H9 (cell line): ENCODE results near the gene POLDIP3. TPM values are rescaled to one million over a fixed set of nuclear protein-coding genes. Genes with fewer than 3 reads are reported as not detected.

ENCODE experiments used
- DNase-seq: peaks from one replicate; pipeline ENCODE4 v3.0.0-alpha.2; 2017
- H2AFZ ChIP-seq: one replicate; pipeline ENCODE4 v1.6.1; 2013; ENCODE audit warnings: mild to moderate bottlenecking, low read length, control low read depth, moderate library complexity
- H2AK5ac ChIP-seq: 2 replicates; pipeline ENCODE4 v1.6.1; 2013; ENCODE audit warnings: low read length, control low read depth, mixed read lengths; ENCODE audit not compliant: insufficient read length
- H2BK120ac ChIP-seq: one replicate; pipeline ENCODE4 v1.6.1; 2013; ENCODE audit warnings: low read depth, mild to moderate bottlenecking, low read length, control low read depth, inconsistent platforms; ENCODE audit not compliant: poor library complexity, severe bottlenecking
- H2BK12ac ChIP-seq: 2 replicates; pipeline ENCODE4 v1.6.1; 2013; ENCODE audit warnings: low read length, control low read depth, mixed read lengths, low read depth; ENCODE audit not compliant: insufficient read length
- H2BK15ac ChIP-seq: 2 replicates; pipeline ENCODE4 v1.6.1; 2013; ENCODE audit warnings: low read depth, low read length, control low read depth
- H2BK20ac ChIP-seq: one replicate; pipeline ENCODE4 v1.6.1; 2013; ENCODE audit warnings: low read depth, mild to moderate bottlenecking, low read length, control low read depth, inconsistent platforms; ENCODE audit not compliant: poor library complexity, severe bottlenecking
- H2BK5ac ChIP-seq: 2 replicates; pipeline ENCODE4 v1.6.1; 2013; ENCODE audit warnings: low read length, control low read depth, mixed read lengths; ENCODE audit not compliant: insufficient read length
- H3K14ac ChIP-seq: 2 replicates; pipeline ENCODE4 v1.6.1; 2013; ENCODE audit warnings: low read length, control low read depth; ENCODE audit not compliant: insufficient read depth
- H3K18ac ChIP-seq: 2 replicates; pipeline ENCODE4 v1.6.1; 2013; ENCODE audit warnings: low read depth, mild to moderate bottlenecking, mixed read lengths, low read length, control low read depth; ENCODE audit not compliant: insufficient read length
- H3K23ac ChIP-seq: 2 replicates; pipeline ENCODE4 v1.6.1; 2013; ENCODE audit warnings: low read length, control low read depth, mixed read lengths, low read depth; ENCODE audit not compliant: insufficient read length
- H3K23me2 ChIP-seq: 2 replicates; pipeline ENCODE4 v1.6.1; 2013; ENCODE audit warnings: low read depth, mild to moderate bottlenecking, mixed read lengths, low read length, control low read depth; ENCODE audit not compliant: insufficient read length, poor library complexity, severe bottlenecking
- H3K27ac ChIP-seq: 2 replicates; pipeline ENCODE4 v1.5.1; 2013; ENCODE audit warnings: low read length, control low read depth, mixed read lengths, low read depth; ENCODE audit not compliant: insufficient read length
- H3K27me3 ChIP-seq: 2 replicates; pipeline ENCODE4 v1.6.1; 2013; ENCODE audit warnings: low read length, control low read depth, inconsistent platforms; ENCODE audit not compliant: insufficient read depth
- H3K4ac ChIP-seq: 2 replicates; pipeline ENCODE4 v1.6.1; 2013; ENCODE audit warnings: low read depth, mild to moderate bottlenecking, control low read depth, inconsistent platforms, low read length, moderate library complexity
- H3K4me1 ChIP-seq: 2 replicates; pipeline ENCODE4 v1.6.1; 2013; ENCODE audit warnings: low read length, control low read depth, inconsistent platforms; ENCODE audit not compliant: insufficient read depth
- H3K4me2 ChIP-seq: 2 replicates; pipeline ENCODE4 v1.6.1; 2013; ENCODE audit warnings: low read length, control low read depth, mixed read lengths; ENCODE audit not compliant: insufficient read length, insufficient read depth
- H3K56ac ChIP-seq: 2 replicates; pipeline ENCODE4 v1.6.1; 2013; ENCODE audit warnings: low read depth, mild to moderate bottlenecking, mixed read lengths, low read length, control low read depth; ENCODE audit not compliant: insufficient read length
- H3K79me1 ChIP-seq: 2 replicates; pipeline ENCODE4 v1.6.1; 2013; ENCODE audit warnings: low read depth, mild to moderate bottlenecking, moderate library complexity, low read length, control low read depth, inconsistent platforms; ENCODE audit not compliant: insufficient read depth, poor library complexity, severe bottlenecking
- H3K79me2 ChIP-seq: 2 replicates; pipeline ENCODE4 v1.6.1; 2013; ENCODE audit warnings: low read length, control low read depth, inconsistent platforms; ENCODE audit not compliant: insufficient read depth
- H3K9ac ChIP-seq: 2 replicates; pipeline ENCODE4 v1.6.1; 2013; ENCODE audit warnings: low read length, control low read depth, mixed read lengths; ENCODE audit not compliant: insufficient read length; ENCODE audit errors: extremely low read depth
- H3K9me3 ChIP-seq: one replicate; pipeline ENCODE4 v1.6.1; 2013; ENCODE audit warnings: low read depth, low read length, inconsistent platforms; ENCODE audit not compliant: control insufficient read depth
- H3T11ph ChIP-seq: one replicate; pipeline ENCODE4 v1.6.1; 2013; ENCODE audit warnings: mild to moderate bottlenecking, low read length, control low read depth, inconsistent platforms
- H4K20me1 ChIP-seq: one replicate; pipeline ENCODE4 v1.6.1; 2013; ENCODE audit not compliant: control insufficient read depth, insufficient read length, insufficient read depth
- H4K5ac ChIP-seq: 2 replicates; pipeline ENCODE4 v1.6.1; 2013; ENCODE audit warnings: low read depth, mild to moderate bottlenecking, mixed read lengths, low read length, control low read depth; ENCODE audit not compliant: insufficient read length
- H4K8ac ChIP-seq: replicated peaks from 2 replicates; pipeline ENCODE4 v1.6.1; 2013; ENCODE audit warnings: low read length, control low read depth, mixed read lengths, low read depth; ENCODE audit not compliant: insufficient read length
- H4K91ac ChIP-seq: 2 replicates; pipeline ENCODE4 v1.6.1; 2013; ENCODE audit warnings: low read depth, mild to moderate bottlenecking, moderate library complexity, mixed read lengths, low read length, control low read depth; ENCODE audit not compliant: insufficient read length
- H3K27ac Mint-ChIP-seq, 3 experiments: 2 replicates in 2 of 3; 3 replicates in 1 of 3; pipeline ENCODE4 v1.8.0; 2020 to 2021; ENCODE audit warnings: mixed read lengths in 3 of 3, mild to moderate bottlenecking in 1 of 3, moderate library complexity in 1 of 3
- H3K27me3 Mint-ChIP-seq: 2 replicates; pipeline ENCODE4 v1.8.0; 2021; ENCODE audit warnings: low read depth, mild to moderate bottlenecking, moderate library complexity, mixed read lengths
- H3K36me3 Mint-ChIP-seq, 3 experiments: 2 replicates in 2 of 3; 3 replicates in 1 of 3; pipeline ENCODE4 v1.8.0; 2020 to 2021; ENCODE audit warnings: low read depth in 3 of 3, mixed read lengths in 3 of 3; ENCODE audit not compliant: insufficient read depth in 1 of 3
- H3K4me1 Mint-ChIP-seq, 2 experiments: 2 replicates each; pipeline ENCODE4 v1.8.0; 2020; ENCODE audit warnings: mixed read lengths in 2 of 2
- H3K4me3 Mint-ChIP-seq, 2 experiments: 2 replicates in 1 of 2; 3 replicates in 1 of 2; pipeline ENCODE4 v1.8.0; 2020 to 2021; ENCODE audit warnings: mild to moderate bottlenecking in 2 of 2, mixed read lengths in 2 of 2, moderate library complexity in 1 of 2
- H3K9me3 Mint-ChIP-seq, 2 experiments: 2 replicates in 1 of 2; 3 replicates in 1 of 2; pipeline ENCODE4 v1.8.0; 2020; ENCODE audit warnings: mild to moderate bottlenecking in 2 of 2, mixed read lengths in 2 of 2, moderate library complexity in 1 of 2
- CTCF ChIP-seq: fragments of 200-600 bp; sonication (generic); conservative IDR thresholded peaks from 3 replicates; pipeline ENCODE4 v1.8.0; 2021; ENCODE audit warnings: antibody characterized with exemption, mild to moderate bottlenecking
- WGBS: extraction: QIAGEN DNeasy Blood & Tissue Kit; methylation state at CpG from one replicate; pipeline ENCODE4 v1.1.7; 2013; ENCODE audit warnings: missing lambda C conversion rate, low lambda C conversion rate, mixed read lengths; ENCODE audit not compliant: insufficient read length; ENCODE audit errors: extremely low coverage; 5-methylcytosine and 5-hydroxymethylcytosine counted together
- total RNA-seq: library from RNA; stranded (reverse); gene quantifications from 2 replicates; pipeline ENCODE4 v1.2.1, GENCODE V29; 2021

POLDIP3 gene
- total RNA-seq, 1 experiment from 2014 or later, result 90.8 TPM

- H2BK15ac ChIP-seq, result no peak overlapping the region
- no peak overlapping the region for H2BK120ac ChIP-seq
- WGBS, result no CpG with 5 or more reads among the region's 7 CpGs
- no peak overlapping the region for H3K56ac ChIP-seq
- no peak overlapping the region for H4K91ac ChIP-seq
- H3K79me2 ChIP-seq, result no peaks in the 10 kb centered on the region
- no peak for TF ChIP-seq CTCF
- H3K23ac ChIP-seq, result no peak overlapping the region
- H3K4me3 Mint-ChIP-seq, result no peak overlapping the region
- no peaks in the 10 kb centered on the region for H3K27me3 ChIP-seq
- no peaks in the 10 kb centered on the region for H3K9me3 Mint-ChIP-seq
- no peaks in the 10 kb centered on the region for H3K23me2 ChIP-seq
- no peak overlapping the region for H4K8ac ChIP-seq
- no peak overlapping the region for H2BK20ac ChIP-seq
- H3K36me3 Mint-ChIP-seq, result peaks cover 5 to 44% (median 39%) of the 10 kb centered on the region in 3 experiments
- H2BK5ac ChIP-seq, result no peak overlapping the region
- H3K9ac ChIP-seq, result no peak overlapping the region
- H3K4ac ChIP-seq, result no peak overlapping the region
- peaks cover 3 to 9% of the 10 kb centered on the region in 2 experiments; a peak in 3 of 4 replicates for H3K4me1 Mint-ChIP-seq
- no peak overlapping the region for H3T11ph ChIP-seq
- no peak overlapping the region for H2AK5ac ChIP-seq
- H3K27me3 Mint-ChIP-seq, result no peaks in the 10 kb centered on the region
- H3K18ac ChIP-seq, result no peak overlapping the region
- H3K27ac ChIP-seq, result no peak overlapping the region
- H4K20me1 ChIP-seq, result no peaks in the 10 kb centered on the region
- DNase-seq, result no peak
- peak overlapping the region in 1 of 3 experiments; percentile 16; a peak in 2 of 7 replicates for H3K27ac Mint-ChIP-seq
- no peak overlapping the region for H2AFZ ChIP-seq
- H2BK12ac ChIP-seq, result no peak overlapping the region
- H3K79me1 ChIP-seq, result no peaks in the 10 kb centered on the region
- H3K4me2 ChIP-seq, result no peak overlapping the region
- H3K4me1 ChIP-seq, result no peaks in the 10 kb centered on the region
- no peaks in the 10 kb centered on the region for H3K9me3 ChIP-seq
- H4K5ac ChIP-seq, result no peak overlapping the region
- no peak overlapping the region for H3K14ac ChIP-seq
These were observed 11.7 kb upstream of the POLDIP3 start for GRCh38 chr22:42626431-42626830.
